Kidney epithelial cell (primary cell): Measurements from ENCODE around the gene BSPRY. TPM values are rescaled to one million over a fixed set of nuclear protein-coding genes. Genes with fewer than 3 reads are reported as not detected.
"Not testable (repeated sequence)": the region's sequence is repeated elsewhere in the genome, so short reads cannot be mapped to it uniquely, and the experiment has no call there.

Source experiments
- DNase-seq: peaks from one replicate; pipeline ENCODE4 v3.0.0-alpha.2; 2010; ENCODE audit warnings: low read depth
- H3K27me3 ChIP-seq: 2 replicates; pipeline ENCODE4 v1.6.0; 2011; ENCODE audit warnings: low read length; ENCODE audit not compliant: control insufficient read depth, insufficient read depth
- H3K36me3 ChIP-seq: 2 replicates; pipeline ENCODE4 v1.5.1; 2011; ENCODE audit warnings: low read length; ENCODE audit not compliant: control insufficient read depth, insufficient read depth
- H3K4me3 ChIP-seq: 2 replicates; pipeline ENCODE4 v1.5.1; 2011; ENCODE audit warnings: low read depth, mild to moderate bottlenecking, control low read depth, low read length
- CTCF ChIP-seq: IDR thresholded peaks from 2 replicates; pipeline ENCODE4 v1.5.1; 2011; ENCODE audit warnings: mild to moderate bottlenecking, moderate library complexity, low read length, control low read depth, inconsistent platforms; ENCODE audit not compliant: insufficient read depth, poor library complexity, severe bottlenecking
- total RNA-seq: library from RNA; depleted of rRNA; stranded (reverse); fragments of >200 nt; gene quantifications from 2 replicates; pipeline ENCODE4 v1.2.3, GENCODE V29; 2015

The BSPRY gene
- total RNA-seq, 1 donor from 2014 or later: 9.6 TPM

GRCh38 chr9:113398796-113399195 lies 49.5 kb downstream of the BSPRY start:
- no peaks in the 10 kb centered on the region for H3K36me3 ChIP-seq
- H3K4me3 ChIP-seq: no peak overlapping the region
- TF ChIP-seq CTCF: no peak
- DNase-seq: no peak
- H3K27me3 ChIP-seq: no peaks in the 10 kb centered on the region

GRCh38 chr9:113399646-113400200 lies 50.4 kb downstream of the BSPRY start:
- Histone ChIP-seq H3K27me3 (no peaks in the 10 kb centered on the region), H3K36me3 (no peaks in the 10 kb centered on the region), H3K4me3 (no peak overlapping the region)
- no peak for DNase-seq
- TF ChIP-seq CTCF: no peak

- H3K27me3 ChIP-seq: no peaks in the 10 kb centered on the region
- peak; percentile 91 for TF ChIP-seq CTCF
- H3K4me3 ChIP-seq: peak within 1 kb of the TSS; percentile 98
- peak; percentile 87 for DNase-seq
- no peaks in the 10 kb centered on the region for H3K36me3 ChIP-seq
Measured at GRCh38 chr9:113401027-113401792, 51.9 kb downstream of the BSPRY start, which contains the start of gene ALAD. ALAD (minus strand) TSS chr9:113401284; CDS start chr9:113393559, 7,725 bp downstream.

GRCh38 chr9:113403646-113404045 lies 54.3 kb downstream of the BSPRY start:
- H3K36me3 ChIP-seq: no peaks in the 10 kb centered on the region
- no peaks in the 10 kb centered on the region for H3K27me3 ChIP-seq
- no peak for TF ChIP-seq CTCF
- DNase-seq: no peak
- H3K4me3 ChIP-seq: no peak overlapping the region

- DNase-seq, H3K36me3 ChIP-seq, H3K27me3 ChIP-seq, H3K4me3 ChIP-seq: not testable (repeated sequence)
Measured at GRCh38 chr9:113406353-113406752, 57.0 kb downstream of the BSPRY start.

- not testable (repeated sequence) for H3K27me3 ChIP-seq, H3K4me3 ChIP-seq, H3K36me3 ChIP-seq, DNase-seq
- peak; percentile 84 for TF ChIP-seq CTCF
Measured at GRCh38 chr9:113406873-113407511, 57.7 kb downstream of the BSPRY start.
